ENCODE results near the gene PARP9.

PARP9 gene

GRCh38 chr3:122563717-122564025, 429 bp downstream of the PARP9 start:
- peak; percentile 59 for DNase-seq (ENCODE audit: low read depth)
- no peak for TF ChIP-seq MYC (IDR thresholded peaks at IDR 0.05; ENCODE audit: low read depth, low read length)
- no peak for TF ChIP-seq CTCF (IDR thresholded peaks at IDR 0.05; ENCODE audit: low read depth, low read length)
- TF ChIP-seq, protein P1, sequence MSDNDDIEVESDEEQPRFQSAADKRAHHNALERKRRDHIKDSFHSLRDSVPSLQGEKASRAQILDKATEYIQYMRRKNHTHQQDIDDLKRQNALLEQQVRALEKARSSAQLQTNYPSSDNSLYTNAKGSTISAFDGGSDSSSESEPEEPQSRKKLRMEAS (IDR thresholded peaks at IDR 0.05; ENCODE audit: low read depth, low read length), result no peak
- no peak for TF ChIP-seq POLR2A (IDR thresholded peaks at IDR 0.05; ENCODE audit: extremely low read depth, insufficient read length)

DNA sequence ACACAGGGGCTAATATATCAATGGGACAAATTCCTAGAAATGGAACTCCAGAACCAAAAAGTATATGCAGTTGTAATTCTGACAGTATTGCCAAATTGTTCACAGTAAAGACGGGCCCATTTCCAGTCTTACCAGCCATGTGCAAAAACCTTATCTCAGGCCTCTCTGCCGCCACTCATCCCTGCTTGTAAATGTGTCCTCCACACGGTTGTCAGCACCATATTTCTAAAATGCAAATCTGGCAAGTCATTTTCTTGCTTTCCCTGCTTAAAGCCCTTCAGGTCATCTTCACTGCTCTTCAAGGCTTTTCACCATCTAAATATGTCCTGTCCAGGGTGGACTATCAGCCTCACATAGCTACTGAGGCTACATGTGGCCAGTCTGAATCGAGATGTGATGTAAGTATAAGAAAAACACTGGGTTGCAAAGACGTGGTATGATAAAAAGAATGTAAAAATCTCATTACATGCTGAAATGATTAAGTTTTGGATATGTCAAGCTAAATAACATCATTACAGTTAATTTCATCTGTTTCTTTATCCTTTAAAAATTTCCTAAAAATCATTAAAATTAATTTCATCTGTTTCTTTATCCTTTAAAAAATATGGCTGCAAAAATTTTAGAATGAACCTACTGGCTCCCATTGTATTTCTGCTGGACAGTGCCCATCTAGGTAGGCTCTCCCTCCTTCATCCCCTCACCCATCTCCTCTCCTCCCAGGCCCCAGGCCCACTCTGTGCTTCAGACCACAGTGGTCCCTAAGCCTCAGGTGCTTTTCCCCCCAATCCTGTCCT, 980 bp downstream of the PARP9 start:
- H3K4me3 ChIP-seq (ENCODE audit: low read depth, low read length), result peak overlapping the region; percentile 63
- no peak for DNase-seq (ENCODE audit: low read depth)
- TF ChIP-seq MYC (IDR thresholded peaks at IDR 0.05; ENCODE audit: low read depth, low read length), result no peak
- no peak for TF ChIP-seq CTCF (IDR thresholded peaks at IDR 0.05; ENCODE audit: low read depth, low read length)

More at GRCh38 chr3:122563717-122564025, 429 bp downstream of the PARP9 start:
- H3K4me3 ChIP-seq (ENCODE audit: low read depth, low read length), result peak overlapping the region; percentile 63

DNA sequence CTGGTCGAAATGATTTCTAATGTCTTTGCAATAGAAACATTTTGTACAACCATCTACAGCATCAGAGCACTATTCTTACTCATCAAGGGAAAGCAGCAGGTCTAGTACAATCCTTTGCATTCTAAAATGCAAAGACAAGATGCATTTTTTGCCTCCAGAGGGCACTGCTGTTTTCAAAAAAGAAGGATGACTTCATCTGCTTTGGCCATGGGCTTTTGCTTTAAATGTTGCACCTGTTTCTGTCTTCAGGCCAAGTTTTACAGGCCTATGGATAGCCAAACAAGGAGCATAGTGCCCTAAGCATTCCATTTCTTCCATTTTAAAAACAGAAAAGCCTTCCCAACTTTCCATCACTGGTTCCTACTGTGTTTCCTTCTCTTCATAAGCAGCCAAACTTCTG, 3.4 kb downstream of the PARP9 start:
- DNase-seq (ENCODE audit: low read depth), result peak; percentile 70
- H3K4me3 ChIP-seq (ENCODE audit: low read depth, low read length), result no peak overlapping the region
- TF ChIP-seq MYC (IDR thresholded peaks at IDR 0.05; ENCODE audit: low read depth, low read length) (no peak), CTCF (IDR thresholded peaks at IDR 0.05; ENCODE audit: low read depth, low read length) (peak; percentile 60), POLR2A (IDR thresholded peaks at IDR 0.05; ENCODE audit: extremely low read depth, insufficient read length) (no peak)
- TF ChIP-seq, protein P1 (IDR thresholded peaks at IDR 0.05; ENCODE audit: low read depth, low read length), result no peak

GRCh38 chr3:122559906-122560305, 4.2 kb downstream of the PARP9 start:
- TF ChIP-seq, protein P1 (IDR thresholded peaks at IDR 0.05; ENCODE audit: low read depth, low read length), result no peak
- TF ChIP-seq CTCF (IDR thresholded peaks at IDR 0.05; ENCODE audit: low read depth, low read length) (no peak), MYC (IDR thresholded peaks at IDR 0.05; ENCODE audit: low read depth, low read length) (no peak), POLR2A (IDR thresholded peaks at IDR 0.05; ENCODE audit: extremely low read depth, insufficient read length) (no peak)
- DNase-seq (ENCODE audit: low read depth), result no peak

GRCh38 chr3:122558605-122559004, 5.5 kb downstream of the PARP9 start:
- DNase-seq (ENCODE audit: low read depth), result no peak
- no peak overlapping the region for H3K4me3 ChIP-seq (ENCODE audit: low read depth, low read length)
- TF ChIP-seq CTCF (IDR thresholded peaks at IDR 0.05; ENCODE audit: low read depth, low read length) (no peak), POLR2A (IDR thresholded peaks at IDR 0.05; ENCODE audit: extremely low read depth, insufficient read length) (no peak), MYC (IDR thresholded peaks at IDR 0.05; ENCODE audit: low read depth, low read length) (no peak)
- TF ChIP-seq, protein P1 (IDR thresholded peaks at IDR 0.05; ENCODE audit: low read depth, low read length), result no peak

More at GRCh38 chr3:122559906-122560305, 4.2 kb downstream of the PARP9 start:
- no peak overlapping the region for H3K4me3 ChIP-seq (ENCODE audit: low read depth, low read length)
